GM12874 (cell line): ENCODE measurements around the gene SMARCC1.

ENCODE experiments used
- TF ChIP-seq, protein P1 (sequence below): IDR thresholded peaks from 2 replicates; pipeline ENCODE4 v1.5.1; 2011; ENCODE audit warnings: low read depth, mild to moderate bottlenecking, control low read depth, low read length, moderate library complexity; ENCODE audit not compliant: insufficient read depth

Gene SMARCC1

DNA sequence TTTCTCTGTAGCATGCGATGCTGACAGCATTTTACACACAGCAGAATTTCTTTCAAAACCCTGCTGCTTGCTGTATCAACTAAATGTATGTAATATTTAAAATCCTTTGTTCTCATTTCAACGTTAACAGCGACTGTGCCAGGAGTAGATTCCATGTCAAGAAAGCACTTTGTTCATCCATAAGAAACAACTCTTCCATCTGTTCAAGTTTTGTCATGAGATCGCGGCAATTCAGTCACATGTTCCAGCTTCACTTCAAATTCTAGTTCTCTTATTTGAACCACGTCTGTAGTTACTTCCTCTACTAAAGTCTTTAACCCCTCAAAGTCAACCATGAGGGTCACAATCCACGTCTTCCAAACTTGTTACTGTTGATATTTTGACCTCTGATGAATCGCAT is 50.6 kb downstream of the SMARCC1 start:
- TF ChIP-seq, protein P1, sequence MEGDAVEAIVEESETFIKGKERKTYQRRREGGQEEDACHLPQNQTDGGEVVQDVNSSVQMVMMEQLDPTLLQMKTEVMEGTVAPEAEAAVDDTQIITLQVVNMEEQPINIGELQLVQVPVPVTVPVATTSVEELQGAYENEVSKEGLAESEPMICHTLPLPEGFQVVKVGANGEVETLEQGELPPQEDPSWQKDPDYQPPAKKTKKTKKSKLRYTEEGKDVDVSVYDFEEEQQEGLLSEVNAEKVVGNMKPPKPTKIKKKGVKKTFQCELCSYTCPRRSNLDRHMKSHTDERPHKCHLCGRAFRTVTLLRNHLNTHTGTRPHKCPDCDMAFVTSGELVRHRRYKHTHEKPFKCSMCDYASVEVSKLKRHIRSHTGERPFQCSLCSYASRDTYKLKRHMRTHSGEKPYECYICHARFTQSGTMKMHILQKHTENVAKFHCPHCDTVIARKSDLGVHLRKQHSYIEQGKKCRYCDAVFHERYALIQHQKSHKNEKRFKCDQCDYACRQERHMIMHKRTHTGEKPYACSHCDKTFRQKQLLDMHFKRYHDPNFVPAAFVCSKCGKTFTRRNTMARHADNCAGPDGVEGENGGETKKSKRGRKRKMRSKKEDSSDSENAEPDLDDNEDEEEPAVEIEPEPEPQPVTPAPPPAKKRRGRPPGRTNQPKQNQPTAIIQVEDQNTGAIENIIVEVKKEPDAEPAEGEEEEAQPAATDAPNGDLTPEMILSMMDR: no peak

DNA sequence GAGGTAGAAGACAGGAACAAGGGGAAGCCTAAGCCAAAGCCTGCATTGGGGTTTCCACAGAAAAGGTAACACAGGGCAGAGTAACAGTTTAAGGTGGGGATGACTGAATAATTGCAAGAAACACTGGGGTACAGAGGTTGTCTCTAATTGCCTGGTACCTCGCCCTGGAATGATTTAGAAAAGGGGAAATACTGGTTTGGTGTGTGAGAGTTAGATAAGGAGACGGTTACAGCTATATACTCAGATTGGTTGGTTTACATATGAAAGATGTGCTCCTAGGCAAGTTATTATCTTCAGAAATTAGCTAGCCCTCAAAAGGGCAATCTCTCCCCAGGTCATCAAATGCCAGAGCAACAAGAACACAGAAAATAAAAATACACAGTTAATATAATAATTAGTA is 58.8 kb downstream of the SMARCC1 start:
- TF ChIP-seq, protein P1: no peak

DNA sequence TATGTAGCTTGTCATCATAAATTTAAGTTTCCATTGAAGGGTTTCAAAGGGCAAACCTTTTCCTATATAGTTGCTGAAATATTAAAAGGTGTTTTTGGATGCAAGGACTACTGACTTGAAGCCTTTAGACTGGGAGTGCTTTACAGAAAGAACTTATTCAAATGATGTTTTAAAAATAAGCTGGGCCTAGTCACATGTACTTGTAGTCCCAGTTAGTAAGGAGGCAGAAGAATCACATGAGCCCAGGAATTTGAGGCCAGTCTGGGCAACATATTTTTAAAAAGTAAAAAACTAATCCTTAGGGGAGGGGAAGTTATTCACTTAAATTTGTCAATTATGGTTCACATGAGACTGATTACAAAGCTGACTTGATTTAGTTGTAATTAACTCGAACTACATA is 65.0 kb downstream of the SMARCC1 start:
- TF ChIP-seq, protein P1: no peak

DNA sequence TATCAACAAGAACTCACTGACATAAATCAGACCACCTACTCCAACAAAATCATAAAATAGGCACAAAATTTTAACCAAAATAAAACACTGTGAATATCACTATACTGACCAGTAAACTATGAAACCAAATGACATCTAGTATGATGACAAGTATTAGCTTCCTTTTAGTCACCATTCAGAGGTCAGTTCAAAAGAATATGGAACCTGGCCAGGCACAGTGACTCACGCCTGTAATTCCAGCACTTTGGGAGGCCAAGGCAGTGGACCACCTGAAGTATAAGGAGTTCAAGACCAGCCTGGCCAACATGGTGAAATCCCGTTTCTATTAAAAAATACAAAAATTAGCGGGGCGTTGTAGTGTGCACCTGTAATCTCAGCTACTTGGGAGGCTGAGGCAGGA is 65.8 kb downstream of the SMARCC1 start:
- TF ChIP-seq, protein P1: no peak

DNA sequence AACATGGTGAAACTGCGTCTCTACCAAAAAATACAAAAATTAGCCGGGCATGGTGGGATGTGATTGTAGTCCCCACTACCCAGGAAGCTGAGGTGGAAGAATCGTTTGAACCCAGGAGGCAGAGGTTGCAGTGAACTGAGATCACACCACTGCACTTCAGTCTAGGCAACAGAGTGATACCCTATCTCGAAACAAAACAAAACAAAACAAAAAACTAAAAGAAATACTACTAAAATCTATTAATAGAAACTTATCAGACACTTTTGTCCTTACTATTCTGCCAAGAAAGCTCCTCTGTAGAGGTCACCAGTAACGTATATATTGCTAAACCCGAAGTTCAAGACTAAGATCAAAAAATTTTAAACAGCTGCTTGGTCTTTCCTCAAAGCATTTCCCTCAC is 67.1 kb downstream of the SMARCC1 start:
- TF ChIP-seq, protein P1: no peak

DNA sequence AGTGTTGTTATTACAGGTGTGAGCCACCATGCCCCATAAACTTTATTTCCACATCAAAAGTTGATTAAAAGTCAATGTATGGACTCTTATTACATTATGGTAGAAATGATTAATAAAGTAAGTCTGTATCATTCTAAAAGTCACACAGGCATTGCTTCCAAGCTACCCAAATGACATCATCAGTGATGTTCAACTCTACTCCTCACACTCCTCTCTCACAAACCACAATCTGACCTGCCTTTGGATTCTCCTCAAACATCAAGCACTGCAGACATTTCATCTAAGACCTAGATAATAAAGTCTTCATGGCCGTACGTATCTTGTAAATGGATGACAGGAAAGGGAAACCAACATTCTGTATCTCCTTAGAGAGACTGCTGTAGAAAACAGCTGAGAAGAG is 68.0 kb downstream of the SMARCC1 start:
- TF ChIP-seq, protein P1: no peak

DNA sequence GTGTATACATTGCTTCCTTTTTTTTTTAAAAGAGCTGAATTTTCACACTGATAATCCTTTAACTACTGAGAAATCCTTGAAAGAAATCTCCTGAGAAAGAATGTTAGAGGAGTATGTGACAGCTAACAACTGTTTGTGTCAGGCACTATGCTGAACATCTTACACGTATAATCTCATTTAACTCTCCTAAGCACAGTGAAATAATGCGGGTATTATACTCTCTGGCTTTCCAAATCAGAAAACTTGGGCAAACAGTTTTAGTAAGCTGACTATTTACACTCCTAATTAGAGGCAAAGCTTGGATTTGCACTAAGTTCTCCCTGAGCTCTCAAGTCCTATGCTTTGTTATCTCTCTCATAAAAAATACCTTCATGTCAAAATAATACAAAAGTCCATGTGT is 69.3 kb downstream of the SMARCC1 start:
- TF ChIP-seq, protein P1: no peak

DNA sequence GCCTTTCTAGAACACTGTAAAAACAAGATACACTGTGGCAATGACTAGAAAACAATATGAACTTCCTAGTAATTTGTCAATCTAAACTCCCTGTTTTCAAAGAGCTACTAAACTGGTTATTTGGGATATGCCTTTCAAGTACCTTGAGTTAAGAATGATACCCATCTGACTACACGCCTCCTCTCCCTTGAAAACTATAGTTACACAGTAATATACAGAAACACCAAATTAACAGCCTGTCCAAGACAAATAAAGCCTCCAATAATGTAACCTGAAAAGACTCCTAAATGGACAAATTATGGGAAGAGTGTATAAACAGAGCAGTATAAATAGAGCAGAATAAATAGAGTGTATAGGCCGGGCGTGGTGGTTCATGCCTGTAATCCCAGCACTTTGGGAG is 70.1 kb downstream of the SMARCC1 start:
- TF ChIP-seq, protein P1: no peak
